HL-60 (cell line): ENCODE results near the gene ATP5PB.

ENCODE experiments used
- CTCF ChIP-seq: IDR thresholded peaks from one replicate; pipeline ENCODE4 v1.5.1; 2011; ENCODE audit warnings: low read length, control low read depth, inconsistent platforms; ENCODE audit not compliant: insufficient read depth
- POLR2AphosphoS5 ChIP-seq: IDR thresholded peaks from 2 replicates; pipeline ENCODE4 v1.6.1; 2012; ENCODE audit warnings: low read depth
- REST ChIP-seq: IDR thresholded peaks from 2 replicates; pipeline ENCODE4 v1.6.1; 2012; ENCODE audit warnings: low read depth; ENCODE audit not compliant: insufficient replicate concordance

GRCh38 chr1:111501645-111502044, 52.4 kb downstream of the ATP5PB start:
- TF ChIP-seq CTCF (no peak), POLR2AphosphoS5 (no peak), REST (no peak)
